ENCODE data around the gene SLC41A1.

Gene SLC41A1

DNA sequence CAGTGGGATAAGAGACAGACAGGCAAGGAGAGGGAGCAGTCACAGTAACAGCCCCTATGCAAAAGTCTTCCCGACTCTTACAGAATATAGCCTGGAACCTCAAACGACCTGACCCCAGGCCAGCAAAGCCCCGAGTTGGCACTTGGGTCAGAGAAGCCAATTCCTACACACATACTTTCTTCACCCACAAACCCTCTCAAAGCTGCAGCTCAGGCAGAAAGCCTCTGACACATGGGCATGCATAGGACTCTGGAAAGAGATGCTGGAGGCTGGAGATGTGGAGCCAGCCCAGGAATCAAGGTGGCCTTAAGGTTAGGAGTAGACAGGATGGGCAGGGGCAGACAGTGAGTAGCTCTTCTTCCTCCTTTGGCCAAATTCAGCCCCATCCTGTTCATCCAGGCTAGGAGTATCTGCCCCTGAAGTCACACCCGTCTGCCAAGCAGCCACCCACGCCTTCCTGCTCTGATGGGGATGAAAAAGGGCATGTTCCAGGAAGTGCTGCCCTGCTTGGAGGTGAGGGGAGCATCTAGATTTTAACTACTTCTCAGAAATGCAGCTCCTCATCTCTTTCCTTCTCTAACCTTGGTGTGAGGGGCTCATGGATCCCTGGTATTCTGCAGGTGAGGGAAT lies 7.8 kb downstream of the SLC41A1 start:
- H3K27ac Mint-ChIP-seq: peak overlapping the region; percentile 46
- H3K36me3 Mint-ChIP-seq (ENCODE audit: low read depth): peaks cover 14% of the 10 kb centered on the region
- H3K9me3 Mint-ChIP-seq: no peaks in the 10 kb centered on the region
- H3K4me3 Mint-ChIP-seq: peak overlapping the region; percentile 52
- H3K4me1 Mint-ChIP-seq (ENCODE audit: low read depth): peaks cover 36% of the 10 kb centered on the region
- H3K27me3 Mint-ChIP-seq (ENCODE audit: low read depth): no peaks in the 10 kb centered on the region

DNA sequence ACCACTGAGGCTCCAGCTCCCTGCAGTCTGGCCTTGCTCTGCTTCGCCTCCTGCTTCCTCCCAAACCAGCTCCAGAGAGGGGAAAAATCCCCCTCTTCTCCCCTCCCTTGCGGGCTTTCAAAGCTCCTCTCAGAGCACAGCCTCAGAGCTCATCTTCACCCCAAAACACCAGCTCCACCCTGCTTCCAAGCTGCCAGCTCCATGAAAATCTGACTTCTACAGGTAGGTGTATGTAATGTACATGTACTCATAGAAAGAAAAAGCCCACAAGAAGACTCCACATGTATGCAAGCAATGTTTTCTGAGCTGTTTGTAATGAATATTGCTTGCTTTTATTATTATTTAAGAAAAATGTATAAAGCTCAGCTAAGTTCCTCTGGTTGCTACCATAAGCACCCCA lies 8.4 kb downstream of the SLC41A1 start:
- Mint-ChIP-seq H3K27ac (no peak overlapping the region), H3K9me3 (no peaks in the 10 kb centered on the region), H3K36me3 (ENCODE audit: low read depth) (peaks cover 16% of the 10 kb centered on the region), H3K4me3 (no peak overlapping the region), H3K27me3 (ENCODE audit: low read depth) (no peaks in the 10 kb centered on the region), H3K4me1 (ENCODE audit: low read depth) (peaks cover 36% of the 10 kb centered on the region)

DNA sequence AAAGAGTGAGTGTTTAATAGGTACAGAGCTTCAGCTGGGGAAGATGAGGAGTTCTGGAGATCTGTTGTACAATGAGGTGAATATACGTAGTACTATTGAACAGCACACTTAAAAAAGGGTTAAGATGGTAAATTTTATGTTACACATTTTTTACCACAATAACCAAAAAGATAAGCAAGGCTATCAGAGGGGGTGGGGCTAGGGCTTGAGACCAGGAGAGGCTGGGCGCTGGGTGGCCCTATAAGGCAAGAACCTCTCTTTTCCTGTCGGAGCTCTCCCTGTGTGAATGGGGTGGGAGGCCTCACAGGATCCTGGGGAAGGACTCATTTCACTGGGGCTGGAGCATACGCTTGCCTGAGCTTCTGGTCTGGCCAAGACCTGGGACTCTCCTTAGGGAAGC lies 9.0 kb downstream of the SLC41A1 start:
- H3K4me3 Mint-ChIP-seq: no peak overlapping the region
- H3K27ac Mint-ChIP-seq: no peak overlapping the region
- H3K36me3 Mint-ChIP-seq (ENCODE audit: low read depth): peaks cover 16% of the 10 kb centered on the region
- H3K9me3 Mint-ChIP-seq: no peaks in the 10 kb centered on the region
- H3K4me1 Mint-ChIP-seq (ENCODE audit: low read depth): peaks cover 33% of the 10 kb centered on the region
- H3K27me3 Mint-ChIP-seq (ENCODE audit: low read depth): no peaks in the 10 kb centered on the region

DNA sequence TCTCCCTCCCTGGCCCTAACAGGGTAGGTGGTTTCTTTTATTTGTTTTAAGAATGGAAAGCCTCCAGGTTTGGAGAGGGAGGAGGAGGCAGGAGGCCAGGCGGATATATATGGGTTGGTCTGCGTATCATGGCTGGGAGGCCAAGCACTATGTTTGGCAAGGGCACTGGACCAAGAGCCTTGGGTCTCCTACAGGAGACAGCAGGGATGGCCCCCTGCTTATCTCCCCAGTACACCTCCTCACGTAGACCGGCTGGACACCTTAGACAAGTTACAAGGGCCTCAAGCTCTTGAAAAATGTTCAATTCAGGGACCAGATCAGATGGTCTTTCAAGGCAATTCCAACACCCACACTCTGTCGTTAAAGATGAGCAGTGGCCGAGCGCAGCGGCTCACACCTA lies 10.9 kb downstream of the SLC41A1 start:
- Mint-ChIP-seq H3K36me3 (ENCODE audit: low read depth) (peaks cover 13% of the 10 kb centered on the region), H3K9me3 (no peaks in the 10 kb centered on the region), H3K27me3 (ENCODE audit: low read depth) (no peaks in the 10 kb centered on the region), H3K4me3 (no peak overlapping the region), H3K27ac (no peak overlapping the region), H3K4me1 (ENCODE audit: low read depth) (peaks cover 32% of the 10 kb centered on the region)

DNA sequence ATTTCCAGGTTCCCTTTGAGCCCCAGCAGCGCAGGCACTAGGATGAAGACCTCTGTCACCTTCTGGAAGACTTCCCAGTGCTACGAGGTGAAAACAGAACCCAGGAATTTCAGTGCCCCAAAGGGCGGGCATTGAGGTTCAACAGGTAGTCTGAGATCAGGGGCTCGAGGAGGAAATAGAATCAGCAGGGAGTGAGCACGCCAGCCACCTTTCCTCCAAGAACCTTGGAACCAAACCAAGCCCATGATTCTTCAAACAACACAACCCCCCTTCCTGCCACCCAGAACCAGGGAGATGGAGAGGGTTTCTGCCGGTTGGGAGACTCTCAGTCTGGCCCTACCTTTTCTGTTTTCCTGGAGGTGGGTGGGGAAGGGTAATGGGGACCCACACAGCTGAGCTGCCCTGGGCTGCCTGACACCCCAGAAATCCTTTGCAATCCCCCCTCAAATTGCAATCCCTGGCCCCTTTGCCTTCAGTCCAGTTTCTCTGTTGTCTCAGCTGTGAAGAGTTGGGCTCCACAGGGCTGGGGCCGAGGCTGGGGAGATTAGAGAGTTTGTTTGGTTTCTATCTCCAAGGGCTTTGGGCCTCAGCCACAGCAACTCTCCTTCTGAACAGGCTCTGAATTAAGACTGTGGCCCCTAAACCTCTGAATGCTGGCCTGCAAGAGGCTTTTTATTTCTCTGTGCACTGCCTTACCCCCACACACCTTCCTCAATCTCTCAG lies 11.9 kb downstream of the SLC41A1 start:
- Mint-ChIP-seq H3K4me1 (ENCODE audit: low read depth) (peaks cover 28% of the 10 kb centered on the region), H3K36me3 (ENCODE audit: low read depth) (peaks cover 13% of the 10 kb centered on the region), H3K27ac (no peak overlapping the region), H3K4me3 (no peak overlapping the region), H3K9me3 (no peaks in the 10 kb centered on the region), H3K27me3 (ENCODE audit: low read depth) (no peaks in the 10 kb centered on the region)

DNA sequence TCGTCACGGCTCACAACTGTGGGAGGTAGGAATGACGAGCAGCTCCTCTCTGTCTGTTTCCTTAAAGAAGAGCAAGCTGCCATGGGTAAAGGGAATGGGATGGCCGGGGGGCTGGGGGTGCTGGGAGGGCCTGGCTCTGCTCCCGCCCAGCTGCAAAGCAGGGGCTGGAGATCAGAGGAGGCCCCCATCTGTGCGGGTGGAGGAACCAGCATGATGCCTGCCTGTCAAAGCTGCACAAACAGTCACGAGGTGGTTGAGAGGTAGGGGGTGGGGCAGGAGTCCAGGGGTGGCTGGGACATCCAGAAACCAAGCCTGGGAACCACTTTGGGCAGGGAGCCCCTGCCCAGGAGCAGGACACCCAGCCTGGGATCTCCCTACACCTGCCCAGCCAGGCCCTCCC lies 12.6 kb downstream of the SLC41A1 start:
- H3K27me3 Mint-ChIP-seq (ENCODE audit: low read depth): no peaks in the 10 kb centered on the region
- no peaks in the 10 kb centered on the region for H3K9me3 Mint-ChIP-seq
- peaks cover 20% of the 10 kb centered on the region for H3K4me1 Mint-ChIP-seq (ENCODE audit: low read depth)
- no peak overlapping the region for H3K27ac Mint-ChIP-seq
- H3K4me3 Mint-ChIP-seq: no peak overlapping the region
- peaks cover 13% of the 10 kb centered on the region for H3K36me3 Mint-ChIP-seq (ENCODE audit: low read depth)

DNA sequence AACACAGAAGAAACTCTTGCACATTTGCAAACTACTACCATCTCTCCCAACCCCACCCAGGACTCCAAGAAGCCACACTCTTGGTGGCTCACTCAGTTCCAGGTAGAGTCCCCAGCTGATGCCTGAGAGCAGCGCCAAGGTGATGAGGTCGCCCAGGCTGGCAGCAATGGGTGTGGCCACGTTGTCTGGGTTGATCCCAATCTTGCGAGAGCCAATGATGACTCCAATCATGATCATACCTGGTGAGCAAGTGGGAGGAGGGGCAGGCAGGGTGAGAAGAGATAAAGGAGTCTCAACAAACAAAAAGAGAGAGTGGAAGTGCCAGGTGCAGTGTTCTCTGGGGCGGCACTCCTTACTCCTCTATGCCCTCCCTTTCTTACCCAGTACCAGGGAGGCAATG lies 14.4 kb downstream of the SLC41A1 start:
- Mint-ChIP-seq H3K4me3 (no peak overlapping the region), H3K27ac (no peak overlapping the region), H3K36me3 (ENCODE audit: low read depth) (peaks cover 14% of the 10 kb centered on the region), H3K9me3 (no peaks in the 10 kb centered on the region), H3K27me3 (ENCODE audit: low read depth) (no peaks in the 10 kb centered on the region), H3K4me1 (ENCODE audit: low read depth) (peaks cover 7% of the 10 kb centered on the region)

DNA sequence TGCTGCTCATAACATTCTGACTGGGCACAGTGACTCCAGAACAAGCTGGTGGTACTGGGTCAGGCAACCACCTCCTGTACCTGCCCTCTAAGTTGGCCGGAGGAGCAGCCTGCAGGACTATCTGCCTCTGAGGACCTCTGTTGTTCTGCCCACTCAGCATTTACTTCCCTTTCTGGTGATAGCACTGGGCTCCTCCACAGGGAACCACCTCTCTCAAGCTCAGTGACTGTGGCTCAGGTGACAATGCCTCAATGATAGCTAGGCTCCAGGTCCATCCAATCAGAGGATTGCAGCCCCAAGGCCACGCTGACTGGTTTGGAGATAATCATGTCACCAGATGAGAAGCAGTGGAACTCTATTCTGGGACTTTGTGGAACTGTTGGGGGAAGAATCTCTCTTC lies 15.8 kb downstream of the SLC41A1 start:
- Mint-ChIP-seq H3K27ac (no peak overlapping the region), H3K36me3 (ENCODE audit: low read depth) (peaks cover 16% of the 10 kb centered on the region), H3K4me1 (ENCODE audit: low read depth) (peaks cover 7% of the 10 kb centered on the region)

DNA sequence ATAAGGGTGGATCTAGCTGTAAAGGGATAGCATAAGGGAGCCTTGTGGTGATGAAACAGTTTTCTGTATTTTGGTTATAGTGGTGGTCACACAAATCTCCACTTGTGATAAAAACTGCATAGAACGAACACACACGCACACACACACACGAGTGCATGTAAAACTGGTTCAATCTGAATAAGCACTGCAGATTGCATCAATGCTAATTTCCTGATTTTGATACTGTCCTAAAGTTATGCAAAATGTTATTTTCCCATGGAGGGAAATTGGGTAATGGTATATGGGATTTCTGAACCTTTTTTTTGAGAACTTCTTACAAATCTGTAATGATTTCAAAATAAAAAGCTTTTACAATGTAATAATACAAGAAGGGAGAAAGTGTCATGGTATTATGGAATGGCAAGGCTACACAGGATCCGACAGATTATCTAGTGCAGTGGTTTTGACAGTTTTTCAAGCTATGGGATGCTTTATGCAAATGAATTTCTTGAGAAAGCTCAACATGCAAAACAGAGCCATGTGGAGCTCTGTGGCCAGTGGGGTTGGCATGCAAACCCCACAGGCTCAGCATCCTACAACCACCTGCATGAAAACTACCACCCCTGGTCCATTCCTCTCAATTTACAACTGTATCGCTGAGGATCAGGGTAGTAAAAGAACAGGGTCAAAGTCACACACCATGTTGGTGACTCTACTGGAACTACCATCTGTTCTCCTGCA lies 18.8 kb downstream of the SLC41A1 start:
- H3K27me3 Mint-ChIP-seq (ENCODE audit: low read depth): no peaks in the 10 kb centered on the region
- no peaks in the 10 kb centered on the region for H3K9me3 Mint-ChIP-seq
- no peak overlapping the region for H3K27ac Mint-ChIP-seq
- no peak overlapping the region for H3K4me3 Mint-ChIP-seq
- H3K36me3 Mint-ChIP-seq (ENCODE audit: low read depth): peaks cover 23% of the 10 kb centered on the region
- peaks cover 3% of the 10 kb centered on the region for H3K4me1 Mint-ChIP-seq (ENCODE audit: low read depth)

More for the DNA sequence above, 15.8 kb downstream of the SLC41A1 start:
- Mint-ChIP-seq H3K9me3 (no peaks in the 10 kb centered on the region), H3K27me3 (ENCODE audit: low read depth) (no peaks in the 10 kb centered on the region), H3K4me3 (no peak overlapping the region)

DNA sequence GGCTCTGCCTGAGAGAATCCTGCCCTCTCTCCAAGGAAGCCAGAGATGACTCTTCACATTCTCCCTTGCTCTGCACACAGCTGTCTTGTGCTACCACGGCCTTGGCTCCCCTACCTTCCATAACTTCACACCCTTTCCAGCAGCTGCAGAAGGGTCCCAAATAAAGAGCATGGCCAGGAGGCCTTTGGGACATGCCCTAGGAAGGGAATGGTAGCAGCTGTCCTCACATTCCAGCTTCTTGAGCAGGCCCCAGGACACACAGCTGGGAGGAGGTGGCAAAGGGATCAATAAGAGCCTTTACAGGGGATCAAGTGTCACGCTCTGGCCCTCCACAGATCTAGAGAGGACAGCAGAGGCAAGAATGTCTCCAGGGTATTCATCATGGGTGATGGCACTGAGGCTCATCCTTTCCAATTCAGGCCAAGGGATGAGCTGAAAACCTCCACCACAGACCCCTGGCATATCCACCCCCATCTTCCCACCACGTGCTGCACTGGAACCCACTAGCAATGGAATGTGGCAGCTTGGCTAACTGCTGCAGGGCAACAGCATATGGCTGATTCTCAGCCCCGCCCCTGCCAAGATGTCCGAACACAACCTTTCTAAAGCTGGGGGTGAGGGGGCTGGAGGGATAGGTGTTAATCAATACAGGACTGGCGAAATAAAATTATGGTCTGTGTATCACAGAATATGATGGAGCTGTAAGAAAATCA lies 19.9 kb downstream of the SLC41A1 start:
- Mint-ChIP-seq H3K27ac (no peak overlapping the region), H3K9me3 (no peaks in the 10 kb centered on the region), H3K4me3 (no peak overlapping the region), H3K27me3 (ENCODE audit: low read depth) (no peaks in the 10 kb centered on the region), H3K4me1 (ENCODE audit: low read depth) (no peaks in the 10 kb centered on the region), H3K36me3 (ENCODE audit: low read depth) (peaks cover 18% of the 10 kb centered on the region)

DNA sequence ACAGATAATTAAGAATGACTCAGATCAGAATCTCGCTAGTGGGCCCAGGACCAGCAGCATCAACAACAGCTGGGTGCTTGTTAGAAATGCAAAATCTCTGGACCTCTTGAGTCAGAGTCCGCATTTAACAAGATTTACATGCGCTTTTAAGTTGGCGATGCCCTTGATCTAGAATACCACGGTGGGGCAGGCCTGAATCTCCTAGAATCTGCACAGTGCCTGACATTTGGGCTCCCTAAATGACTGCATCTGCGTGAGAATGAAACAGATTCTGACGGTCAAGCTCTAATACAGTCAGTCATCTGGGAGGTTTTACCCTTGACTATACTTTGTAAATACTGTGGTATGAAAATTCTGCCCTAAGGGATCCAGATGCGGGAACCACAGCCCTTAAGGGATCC lies 20.5 kb downstream of the SLC41A1 start:
- Mint-ChIP-seq H3K4me1 (ENCODE audit: low read depth) (no peaks in the 10 kb centered on the region), H3K36me3 (ENCODE audit: low read depth) (peaks cover 18% of the 10 kb centered on the region), H3K9me3 (no peaks in the 10 kb centered on the region), H3K4me3 (no peak overlapping the region), H3K27me3 (ENCODE audit: low read depth) (no peaks in the 10 kb centered on the region), H3K27ac (no peak overlapping the region)

DNA sequence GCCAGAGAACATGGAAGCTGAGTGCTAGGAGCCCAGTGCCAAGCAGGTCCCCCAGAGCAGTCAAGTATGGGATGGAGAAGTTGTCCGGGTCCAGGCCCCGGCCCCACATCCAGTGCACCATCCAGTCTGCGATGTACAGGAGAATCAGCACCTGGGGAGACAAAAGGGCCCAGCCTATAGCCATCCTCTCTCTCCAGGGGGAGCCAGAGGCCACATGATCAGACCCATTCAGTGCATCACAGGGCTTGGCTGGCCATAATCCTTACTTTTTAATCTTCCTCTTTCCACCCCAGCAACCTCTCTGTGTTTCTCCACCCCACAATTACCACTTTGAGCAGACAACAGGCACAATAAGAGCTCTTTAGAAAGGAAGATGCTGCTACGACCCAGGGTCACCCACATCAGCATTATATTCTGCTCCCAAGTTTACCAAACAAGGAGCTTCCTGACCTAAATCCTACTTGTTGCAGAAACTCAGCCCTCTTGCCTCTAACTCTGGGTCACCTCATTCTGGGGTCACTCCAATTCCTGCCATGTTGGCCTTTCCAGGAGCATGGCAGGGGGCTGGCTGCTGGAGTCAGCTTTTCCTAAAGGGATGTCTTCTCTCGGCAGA lies 21.3 kb downstream of the SLC41A1 start:
- H3K36me3 Mint-ChIP-seq (ENCODE audit: low read depth): peaks cover 18% of the 10 kb centered on the region
- no peaks in the 10 kb centered on the region for H3K4me1 Mint-ChIP-seq (ENCODE audit: low read depth)
- no peaks in the 10 kb centered on the region for H3K27me3 Mint-ChIP-seq (ENCODE audit: low read depth)
- no peak overlapping the region for H3K27ac Mint-ChIP-seq
- H3K4me3 Mint-ChIP-seq: no peak overlapping the region
- H3K9me3 Mint-ChIP-seq: no peaks in the 10 kb centered on the region

DNA sequence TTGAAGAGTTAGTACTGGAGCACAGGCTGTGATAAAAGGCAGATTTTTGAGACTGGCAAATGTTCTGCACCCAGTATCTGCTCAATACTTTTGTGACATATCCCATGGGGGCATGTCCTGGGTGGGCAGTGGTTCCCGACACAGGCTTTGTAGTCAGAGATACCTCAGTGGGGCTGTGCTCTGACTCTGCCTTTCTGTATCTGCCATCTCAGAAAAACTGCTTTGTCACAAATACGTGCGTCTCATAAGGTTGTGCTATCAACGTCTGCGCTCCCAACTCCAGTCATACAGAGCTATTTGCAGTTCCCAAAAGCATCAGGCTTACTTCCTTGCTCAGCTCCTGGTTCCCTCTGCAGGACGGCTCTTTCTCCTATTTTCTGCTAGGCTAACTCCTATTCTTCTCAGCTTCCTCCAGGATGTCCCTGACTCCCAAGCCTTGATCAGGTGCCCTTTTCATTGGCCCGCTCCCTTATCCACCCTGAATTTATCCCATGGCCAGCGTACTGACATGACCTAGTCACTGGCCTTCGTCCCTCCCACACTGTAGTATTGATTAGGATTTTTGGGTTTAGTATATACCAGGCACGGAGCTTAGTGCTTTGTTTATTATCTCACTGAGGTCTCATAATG lies 25.6 kb downstream of the SLC41A1 start:
- Mint-ChIP-seq H3K36me3 (ENCODE audit: low read depth) (peaks cover 12% of the 10 kb centered on the region), H3K4me3 (no peak overlapping the region), H3K27me3 (ENCODE audit: low read depth) (no peaks in the 10 kb centered on the region), H3K9me3 (no peaks in the 10 kb centered on the region), H3K27ac (no peak overlapping the region), H3K4me1 (ENCODE audit: low read depth) (peaks cover 6% of the 10 kb centered on the region)

DNA sequence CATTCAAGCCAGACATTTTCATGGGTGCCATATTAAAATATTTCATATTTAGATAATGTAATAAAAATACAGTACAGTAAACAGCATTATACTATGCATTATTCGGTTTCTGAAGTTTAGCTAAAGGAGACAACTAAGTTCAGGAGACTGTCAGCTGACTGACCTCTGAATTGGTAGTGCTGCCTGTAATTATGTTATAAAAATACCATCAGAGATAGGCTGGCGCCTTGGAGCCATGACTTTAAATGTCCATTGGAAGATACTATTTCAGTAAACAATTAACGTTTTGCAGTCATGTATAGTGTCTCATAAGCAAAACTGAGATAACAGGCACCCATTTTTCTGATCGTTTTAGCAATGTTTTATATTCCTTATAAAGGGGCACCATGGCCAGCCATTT lies 26.4 kb downstream of the SLC41A1 start:
- Mint-ChIP-seq H3K9me3 (no peaks in the 10 kb centered on the region), H3K4me3 (no peak overlapping the region), H3K27me3 (ENCODE audit: low read depth) (no peaks in the 10 kb centered on the region), H3K36me3 (ENCODE audit: low read depth) (peaks cover 12% of the 10 kb centered on the region), H3K4me1 (ENCODE audit: low read depth) (peaks cover 6% of the 10 kb centered on the region), H3K27ac (no peak overlapping the region)
